Natural killer cell (primary cell): ENCODE data around the gene SCAMP4. TPM values are rescaled to one million over a fixed set of nuclear protein-coding genes. Genes with fewer than 3 reads are reported as not detected.

ENCODE experiments used
- ATAC-seq, 3 donors: fragments of 150-1000 bp in 2 of 3; fragments of 200-7000 bp in 1 of 3; cut with Tn5 transposase; 1 replicate in 1 of 3; 2 replicates in 2 of 3; pipeline ENCODE4 v1.10.0; 2021; ENCODE audit warnings: mild to moderate bottlenecking in 2 of 3, moderate library complexity in 2 of 3
- DNase-seq, 2 donors: peaks; one replicate each; pipeline versions ENCODE4 v3.0.0 to v3.0.0-alpha.2; 2013 to 2021; ENCODE audit warnings: mixed read lengths in 1 of 2
- H3K27ac ChIP-seq: one replicate; pipeline ENCODE4 v1.5.1; 2013; ENCODE audit warnings: mild to moderate bottlenecking, low read length
- H3K27me3 ChIP-seq: one replicate; pipeline ENCODE4 v1.6.1; 2013; ENCODE audit warnings: low read length; ENCODE audit not compliant: control insufficient read depth, insufficient read depth
- H3K36me3 ChIP-seq: one replicate; pipeline ENCODE4 v1.6.1; 2013; ENCODE audit warnings: low read length; ENCODE audit not compliant: control insufficient read depth, insufficient read depth
- H3K4me1 ChIP-seq: one replicate; pipeline ENCODE4 v1.6.1; 2013; ENCODE audit warnings: low read length; ENCODE audit not compliant: control insufficient read depth, insufficient read depth
- H3K4me3 ChIP-seq: one replicate; pipeline ENCODE4 v1.5.1; 2013; ENCODE audit warnings: low read length
- H3K9me3 ChIP-seq: one replicate; pipeline ENCODE4 v1.6.1; 2013; ENCODE audit warnings: low read length; ENCODE audit not compliant: control insufficient read depth, insufficient read depth
- H3K27ac Mint-ChIP-seq, 2 donors: one replicate each; pipeline ENCODE4 v1.8.0; 2022; ENCODE audit warnings: mild to moderate bottlenecking in 2 of 2, mixed read lengths in 2 of 2, moderate library complexity in 1 of 2
- H3K27me3 Mint-ChIP-seq, 2 donors: one replicate each; pipeline ENCODE4 v1.8.0; 2022; ENCODE audit warnings: low read depth in 2 of 2, mixed read lengths in 2 of 2
- H3K36me3 Mint-ChIP-seq: one replicate; pipeline ENCODE4 v1.8.0; 2022; ENCODE audit warnings: mixed read lengths
- H3K4me1 Mint-ChIP-seq, 2 donors: one replicate each; pipeline ENCODE4 v1.8.0; 2022; ENCODE audit warnings: mixed read lengths in 2 of 2
- H3K4me3 Mint-ChIP-seq: one replicate; pipeline ENCODE4 v1.8.0; 2022; ENCODE audit warnings: mild to moderate bottlenecking, moderate library complexity, mixed read lengths
- H3K9me3 Mint-ChIP-seq, 2 donors: one replicate each; pipeline ENCODE4 v1.8.0; 2022; ENCODE audit warnings: mixed read lengths in 2 of 2
- CTCF ChIP-seq: fragments of 200-600 bp; IDR thresholded peaks from one replicate; pipeline ENCODE4 v1.8.0; 2022; ENCODE audit warnings: antibody characterized with exemption
- WGBS: methylation state at CpG from one replicate; pipeline ENCODE4 v1.1.7; 2013; ENCODE audit warnings: missing lambda C conversion rate; ENCODE audit not compliant: insufficient coverage; 5-methylcytosine and 5-hydroxymethylcytosine counted together
- intact Hi-C: fragments of 100-400 bp; cut with micrococcal nuclease; formaldehyde crosslinking; loops from one replicate; pipeline ENCODE4 v1.14.2; 2022
- total RNA-seq, 4 donors: library from RNA; stranded (reverse); fragments of 120-200 nt in 1 of 4; gene quantifications; one replicate each; pipeline versions ENCODE4 v1.2.3 to v1.2.4, GENCODE V29; 2013 to 2022

SCAMP4 gene
- total RNA-seq, 3 donors from 2014 or later (not counting 1 experiment from before 2014, with no cell fraction given), result 43.1 to 53.7 (median 46.9) TPM

DNA sequence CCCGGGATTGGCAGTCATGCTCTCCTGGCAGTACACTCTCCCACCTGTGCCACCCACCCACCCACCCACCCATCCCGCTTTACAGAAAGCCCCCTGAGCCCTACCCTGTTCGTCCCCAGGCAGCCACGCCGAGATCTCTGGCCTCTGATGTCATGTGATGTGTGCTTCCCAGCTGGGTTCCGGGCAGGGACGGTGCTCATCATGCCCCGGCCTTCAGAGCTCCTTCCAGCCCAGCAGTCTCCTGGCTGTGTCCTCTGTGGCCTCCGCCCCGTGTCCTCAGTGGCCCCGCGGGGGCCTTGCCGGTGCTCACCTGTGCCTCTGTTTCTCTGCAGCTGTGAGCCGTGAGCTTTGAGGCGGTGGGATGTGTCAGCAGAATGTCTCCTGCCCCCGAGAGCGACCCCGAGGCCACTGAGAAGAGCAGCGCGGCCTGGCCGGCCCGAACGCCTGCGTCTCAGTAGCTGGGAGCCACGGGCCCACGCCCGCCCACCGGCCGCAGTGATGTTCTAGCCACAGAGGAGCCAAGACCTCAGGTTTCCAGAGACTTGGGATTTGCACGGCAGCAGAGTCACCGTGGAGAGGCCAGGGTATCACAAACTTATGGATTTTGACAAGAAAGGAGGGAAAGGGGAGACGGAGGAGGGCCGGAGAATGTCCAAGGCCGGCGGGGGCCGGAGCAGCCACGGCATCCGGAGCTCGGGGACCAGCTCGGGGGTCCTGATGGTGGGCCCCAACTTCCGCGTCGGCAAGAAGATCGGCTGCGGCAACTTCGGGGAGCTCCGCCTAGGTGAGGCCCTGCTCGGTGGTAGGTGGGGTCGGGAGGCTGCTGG, 64.2 kb downstream of the SCAMP4 start:
- Histone ChIP-seq H3K9me3 (no peaks in the 10 kb centered on the region), H3K36me3 (peaks cover 21% of the 10 kb centered on the region), H3K27me3 (no peaks in the 10 kb centered on the region), H3K27ac (no peak overlapping the region), H3K4me3 (no peak overlapping the region), H3K4me1 (peaks cover 29% of the 10 kb centered on the region)
- H3K27me3 Mint-ChIP-seq, result no peaks in the 10 kb centered on the region
- H3K4me3 Mint-ChIP-seq, result peak overlapping the region; percentile 45
- H3K27ac Mint-ChIP-seq, result peak overlapping the region in 1 of 2 donors; percentile 47
- ATAC-seq (no peak), DNase-seq (no peak)
- intact Hi-C loops, result loop anchor here (5.0 kb wide), 1 partner anchor 42 kb away; no protein-coding TSS in a partner anchor
- peaks cover 14 to 32% of the 10 kb centered on the region in 2 donors for H3K4me1 Mint-ChIP-seq
- no peaks in the 10 kb centered on the region for H3K9me3 Mint-ChIP-seq
- no peak for TF ChIP-seq CTCF
- H3K36me3 Mint-ChIP-seq, result no peaks in the 10 kb centered on the region
- WGBS, result 97% methylated on average over 48 of the region's 49 CpGs

- intact Hi-C loops, result no loop called here
- Mint-ChIP-seq H3K9me3 (no peaks in the 10 kb centered on the region), H3K27ac (no peak overlapping the region), H3K4me1 (peaks cover 14 to 32% of the 10 kb centered on the region in 2 donors), H3K27me3 (no peaks in the 10 kb centered on the region), H3K4me3 (no peak overlapping the region), H3K36me3 (no peaks in the 10 kb centered on the region)
- no peak overlapping the region for H3K27ac ChIP-seq
- H3K9me3 ChIP-seq, result no peaks in the 10 kb centered on the region
- H3K27me3 ChIP-seq, result no peaks in the 10 kb centered on the region
- peaks cover 25% of the 10 kb centered on the region for H3K36me3 ChIP-seq
- no peak for TF ChIP-seq CTCF
- DNase-seq, result no peak
- WGBS, result 91% methylated on average over 38 of the region's 38 CpGs
- ATAC-seq, result no peak
- peaks cover 29% of the 10 kb centered on the region for H3K4me1 ChIP-seq
- H3K4me3 ChIP-seq, result no peak overlapping the region
Measured at GRCh38 chr19:1970003-1970805, 65.0 kb downstream of the SCAMP4 start.

GRCh38 chr19:1970806-1971502, 65.8 kb downstream of the SCAMP4 start:
- Mint-ChIP-seq H3K4me3 (no peak overlapping the region), H3K9me3 (no peaks in the 10 kb centered on the region), H3K36me3 (no peaks in the 10 kb centered on the region), H3K27ac (no peak overlapping the region), H3K27me3 (no peaks in the 10 kb centered on the region), H3K4me1 (peaks cover 12 to 29% of the 10 kb centered on the region in 2 donors)
- Histone ChIP-seq H3K4me3 (no peak overlapping the region), H3K27me3 (no peaks in the 10 kb centered on the region), H3K9me3 (no peaks in the 10 kb centered on the region), H3K4me1 (peaks cover 25% of the 10 kb centered on the region), H3K27ac (no peak overlapping the region), H3K36me3 (peaks cover 30% of the 10 kb centered on the region)
- intact Hi-C loops, result no loop called here
- DNase-seq (no peak), ATAC-seq (no peak)
- 94% methylated on average over 27 of the region's 27 CpGs for WGBS
- no peak for TF ChIP-seq CTCF
